Adipocyte (in vitro differentiated cells): Measurements from ENCODE around the gene P3R3URF.

ENCODE experiments used
- DNase-seq: peaks from one replicate; pipeline ENCODE4 v3.0.0-alpha.2; 2015; ENCODE audit warnings: low read depth
- H3K27me3 ChIP-seq: replicated peaks from 2 replicates; pipeline ENCODE4 v1.7.0; 2013; ENCODE audit warnings: mild to moderate bottlenecking, low read length, moderate library complexity; ENCODE audit not compliant: control insufficient read depth, insufficient read depth
- H3K36me3 ChIP-seq: 2 replicates; pipeline ENCODE4 v1.7.0; 2013; ENCODE audit warnings: low read length, mild to moderate bottlenecking, moderate library complexity; ENCODE audit not compliant: control insufficient read depth, insufficient read depth, severe bottlenecking
- H3K4me1 ChIP-seq: 2 replicates; pipeline ENCODE4 v1.7.0; 2013; ENCODE audit warnings: mild to moderate bottlenecking, low read length, moderate library complexity; ENCODE audit not compliant: control insufficient read depth, insufficient read depth
- H3K4me3 ChIP-seq: 2 replicates; pipeline ENCODE4 v1.7.0; 2013; ENCODE audit warnings: mild to moderate bottlenecking, low read length, moderate library complexity
- H3K9ac ChIP-seq: 2 replicates; pipeline ENCODE4 v1.7.0; 2013; ENCODE audit warnings: mild to moderate bottlenecking, low read length, moderate library complexity
- H3K9me3 ChIP-seq: 2 replicates; pipeline ENCODE4 v1.7.0; 2013; ENCODE audit warnings: mild to moderate bottlenecking, low read length, moderate library complexity; ENCODE audit not compliant: control insufficient read depth

P3R3URF gene

GRCh38 chr1:46168477-46168876 lies 7.8 kb downstream of the P3R3URF start:
- no peak overlapping the region for H3K4me3 ChIP-seq
- peaks cover 9% of the 10 kb centered on the region for H3K4me1 ChIP-seq
- DNase-seq = peak; percentile 34
- H3K36me3 ChIP-seq = no peaks in the 10 kb centered on the region
- H3K9ac ChIP-seq = no peak overlapping the region
- peaks cover 48% of the 10 kb centered on the region for H3K27me3 ChIP-seq
- H3K9me3 ChIP-seq = no peaks in the 10 kb centered on the region

GRCh38 chr1:46166521-46167462 lies 9.5 kb downstream of the P3R3URF start:
- Histone ChIP-seq H3K4me1 (peaks cover 2% of the 10 kb centered on the region), H3K4me3 (peak overlapping the region; percentile 74), H3K9me3 (no peaks in the 10 kb centered on the region), H3K36me3 (no peaks in the 10 kb centered on the region), H3K9ac (peak overlapping the region; percentile 49), H3K27me3 (peaks cover 48% of the 10 kb centered on the region)
- no peak for DNase-seq

- Histone ChIP-seq H3K4me1 (no peaks in the 10 kb centered on the region), H3K4me3 (no peak overlapping the region), H3K9me3 (no peaks in the 10 kb centered on the region), H3K9ac (no peak overlapping the region), H3K36me3 (no peaks in the 10 kb centered on the region), H3K27me3 (peaks cover 5% of the 10 kb centered on the region)
- DNase-seq = no peak
Observed at GRCh38 chr1:46160212-46160611, 16.1 kb downstream of the P3R3URF start.

GRCh38 chr1:46159516-46159915 lies 16.8 kb downstream of the P3R3URF start:
- no peaks in the 10 kb centered on the region for H3K9me3 ChIP-seq
- H3K36me3 ChIP-seq = no peaks in the 10 kb centered on the region
- no peak overlapping the region for H3K9ac ChIP-seq
- no peaks in the 10 kb centered on the region for H3K4me1 ChIP-seq
- no peak overlapping the region for H3K4me3 ChIP-seq
- peaks cover 5% of the 10 kb centered on the region for H3K27me3 ChIP-seq
- no peak for DNase-seq

- no peak overlapping the region for H3K9ac ChIP-seq
- no peak for DNase-seq
- H3K27me3 ChIP-seq = no peaks in the 10 kb centered on the region
- H3K4me1 ChIP-seq = no peaks in the 10 kb centered on the region
- no peaks in the 10 kb centered on the region for H3K9me3 ChIP-seq
- H3K4me3 ChIP-seq = no peak overlapping the region
- H3K36me3 ChIP-seq = no peaks in the 10 kb centered on the region
Observed at GRCh38 chr1:46158312-46159281, 17.7 kb downstream of the P3R3URF start.

- H3K9me3 ChIP-seq = no peaks in the 10 kb centered on the region
- H3K9ac ChIP-seq = no peak overlapping the region
- no peak for DNase-seq
- no peaks in the 10 kb centered on the region for H3K36me3 ChIP-seq
- no peak overlapping the region for H3K4me3 ChIP-seq
- no peaks in the 10 kb centered on the region for H3K4me1 ChIP-seq
- no peaks in the 10 kb centered on the region for H3K27me3 ChIP-seq
Observed at GRCh38 chr1:46157916-46158311, 18.4 kb downstream of the P3R3URF start.

GRCh38 chr1:46153732-46154131 lies 22.6 kb downstream of the P3R3URF start:
- Histone ChIP-seq H3K9me3 (no peaks in the 10 kb centered on the region), H3K36me3 (no peaks in the 10 kb centered on the region), H3K4me1 (peaks cover 10% of the 10 kb centered on the region), H3K4me3 (no peak overlapping the region), H3K9ac (no peak overlapping the region), H3K27me3 (no peaks in the 10 kb centered on the region)
- no peak for DNase-seq

- no peak for DNase-seq
- Histone ChIP-seq H3K9ac (no peak overlapping the region), H3K4me3 (no peak overlapping the region), H3K36me3 (no peaks in the 10 kb centered on the region), H3K9me3 (no peaks in the 10 kb centered on the region), H3K4me1 (peaks cover 10% of the 10 kb centered on the region), H3K27me3 (no peaks in the 10 kb centered on the region)
Observed at GRCh38 chr1:46153228-46153627, 23.1 kb downstream of the P3R3URF start.

- H3K9me3 ChIP-seq = no peaks in the 10 kb centered on the region
- no peak overlapping the region for H3K4me3 ChIP-seq
- no peaks in the 10 kb centered on the region for H3K27me3 ChIP-seq
- no peak overlapping the region for H3K9ac ChIP-seq
- H3K36me3 ChIP-seq = no peaks in the 10 kb centered on the region
- H3K4me1 ChIP-seq = peaks cover 10% of the 10 kb centered on the region
- DNase-seq = peak; percentile 72
Observed at GRCh38 chr1:46152016-46152415, 24.3 kb downstream of the P3R3URF start.

GRCh38 chr1:46150085-46150484 lies 26.2 kb downstream of the P3R3URF start:
- Histone ChIP-seq H3K9me3 (no peaks in the 10 kb centered on the region), H3K4me1 (peaks cover 10% of the 10 kb centered on the region), H3K9ac (no peak overlapping the region), H3K4me3 (no peak overlapping the region), H3K27me3 (no peaks in the 10 kb centered on the region), H3K36me3 (no peaks in the 10 kb centered on the region)
- no peak for DNase-seq

GRCh38 chr1:46148318-46148717 lies 28.0 kb downstream of the P3R3URF start:
- no peak overlapping the region for H3K4me3 ChIP-seq
- no peak overlapping the region for H3K9ac ChIP-seq
- no peaks in the 10 kb centered on the region for H3K36me3 ChIP-seq
- H3K9me3 ChIP-seq = no peaks in the 10 kb centered on the region
- DNase-seq = no peak
- H3K27me3 ChIP-seq = no peaks in the 10 kb centered on the region
- peaks cover 10% of the 10 kb centered on the region for H3K4me1 ChIP-seq
